ENCODE measurements around the gene TMED4.

- TF ChIP-seq POLR2A (IDR thresholded peaks at IDR 0.05) (no peak), CTCF (IDR thresholded peaks at IDR 0.05) (no peak)
Observed at GRCh38 chr7:44531421-44532380, 50.3 kb downstream of the TMED4 start.

Measured in Peyer's patch (tissue), 4 donors.